HL-60/S4 treated with phorbol 12-myristate 13-acetate at 8.2 ng/mL for 4 days and 3 days (cell line): ENCODE results near the gene AXIN1.
"Not testable (repeated sequence)": the region's sequence is repeated elsewhere in the genome, so short reads cannot be mapped to it uniquely, and the experiment has no call there.

Experiments used
- in situ Hi-C: fragments of 300-500 bp; cut with MboI; formaldehyde crosslinking; loops from 2 replicates; pipeline ENCODE4 v1.15.0; 2022; ENCODE audit warnings: low sequenced_read_pairs

AXIN1 gene

GRCh38 chr16:270381-271255, 81.9 kb downstream of the AXIN1 start:
- in situ Hi-C loops = no loop called here

- in situ Hi-C loops = no loop called here
These were observed 83.3 kb downstream of the AXIN1 start for GRCh38 chr16:269061-269796.

- in situ Hi-C loops = no loop called here
These were observed 84.1 kb downstream of the AXIN1 start for GRCh38 chr16:268141-269053.

DNA sequence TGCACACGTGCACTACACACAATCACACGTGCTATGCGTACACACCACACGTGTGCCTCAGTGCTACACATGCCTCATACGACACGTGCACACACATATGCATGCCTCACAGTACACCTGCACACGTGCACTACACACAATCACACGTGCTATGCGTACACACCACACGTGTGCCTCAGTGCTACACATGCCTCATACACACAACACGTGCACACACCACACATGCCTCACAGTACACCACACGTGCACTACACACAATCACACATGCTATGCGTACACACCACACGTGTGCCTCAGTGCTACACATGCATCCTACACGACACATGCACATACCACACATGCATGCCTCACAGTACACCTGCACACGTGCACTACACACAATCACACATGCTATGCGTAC, 85.0 kb downstream of the AXIN1 start:
- in situ Hi-C loops = not testable (repeated sequence)

GRCh38 chr16:266258-267164, 86.0 kb downstream of the AXIN1 start:
- in situ Hi-C loops = no loop called here

DNA sequence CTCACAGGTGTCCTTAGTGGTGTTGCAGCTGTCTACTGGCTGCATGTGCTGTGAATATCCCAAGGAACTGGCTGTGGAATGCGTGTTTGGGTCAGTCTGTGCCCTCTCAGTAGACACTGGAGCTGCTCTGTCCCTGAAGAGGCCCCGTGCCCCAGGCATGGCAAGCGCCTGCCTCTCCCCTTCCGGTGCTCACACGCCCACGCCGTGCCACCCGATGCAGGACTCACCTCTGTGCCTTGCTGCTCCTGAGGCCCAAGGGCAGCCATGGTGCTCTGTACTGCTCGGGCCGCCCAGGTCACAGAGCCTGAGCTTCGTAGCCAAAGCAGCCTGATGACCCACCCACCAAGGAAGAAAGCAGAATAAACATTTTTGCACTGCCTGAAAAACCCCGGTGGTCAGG, 86.8 kb downstream of the AXIN1 start:
- in situ Hi-C loops = no loop called here

- in situ Hi-C loops = no loop called here
These were observed 87.5 kb downstream of the AXIN1 start for GRCh38 chr16:265002-265529.

DNA sequence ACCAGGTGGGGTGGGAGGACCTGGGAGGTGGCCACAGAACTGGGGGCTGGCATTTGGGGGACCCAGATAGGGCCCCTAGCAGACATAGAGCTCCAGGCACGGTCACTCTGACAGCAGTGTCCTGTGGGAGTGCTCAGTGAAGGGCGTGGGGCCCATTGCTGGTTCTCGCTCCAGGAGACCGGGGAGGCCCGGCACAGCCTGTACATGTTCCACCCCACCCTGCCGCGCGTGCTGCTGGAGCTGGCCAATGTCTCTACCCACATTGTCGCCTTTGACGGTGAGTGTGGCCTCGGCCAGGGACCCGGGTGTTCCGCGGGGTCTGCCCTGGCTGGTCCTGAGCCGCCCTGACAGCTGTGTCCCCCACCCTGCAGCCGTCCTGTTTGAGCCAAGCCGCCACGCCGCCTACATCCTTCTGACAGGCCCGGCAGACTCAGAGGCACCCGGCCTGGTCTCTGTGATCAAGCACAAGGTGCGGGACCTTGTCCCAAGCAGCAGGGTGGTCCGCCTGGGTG, 88.0 kb downstream of the AXIN1 start:
- in situ Hi-C loops = no loop called here

GRCh38 chr16:263944-264343, 88.6 kb downstream of the AXIN1 start:
- in situ Hi-C loops = no loop called here

DNA sequence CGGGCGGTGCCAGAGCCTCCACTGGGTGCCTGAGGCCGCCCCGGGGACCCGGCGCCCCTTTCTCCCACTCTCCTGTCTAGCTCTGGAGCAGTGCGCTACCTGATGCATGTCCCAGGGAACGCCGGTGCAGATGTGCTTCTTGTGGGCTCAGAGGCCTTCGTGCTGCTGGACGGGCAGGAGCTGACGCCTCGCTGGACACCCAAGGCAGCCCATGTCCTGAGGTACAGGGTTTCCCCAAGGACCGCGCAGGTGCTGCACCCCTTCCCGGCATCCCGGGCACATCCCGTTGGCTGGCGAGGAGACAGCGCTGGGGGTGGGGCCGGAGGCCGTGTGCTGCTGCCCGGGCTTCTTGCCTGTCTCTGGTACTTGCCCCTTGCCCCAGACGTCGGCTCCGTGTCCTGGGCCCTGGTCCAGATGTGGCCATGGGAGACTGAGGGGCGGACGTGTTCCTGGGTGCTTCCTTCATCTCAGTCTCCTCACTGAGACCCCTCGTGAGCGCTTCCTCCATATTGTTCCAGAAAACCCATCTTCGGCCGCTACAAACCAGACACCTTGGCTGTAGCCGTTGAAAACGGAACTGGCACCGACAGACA, 89.2 kb downstream of the AXIN1 start:
- in situ Hi-C loops = no loop called here

GRCh38 chr16:262121-262745, 90.3 kb downstream of the AXIN1 start:
- in situ Hi-C loops = no loop called here

- in situ Hi-C loops = no loop called here
These were observed 91.4 kb downstream of the AXIN1 start for GRCh38 chr16:261031-261691.

DNA sequence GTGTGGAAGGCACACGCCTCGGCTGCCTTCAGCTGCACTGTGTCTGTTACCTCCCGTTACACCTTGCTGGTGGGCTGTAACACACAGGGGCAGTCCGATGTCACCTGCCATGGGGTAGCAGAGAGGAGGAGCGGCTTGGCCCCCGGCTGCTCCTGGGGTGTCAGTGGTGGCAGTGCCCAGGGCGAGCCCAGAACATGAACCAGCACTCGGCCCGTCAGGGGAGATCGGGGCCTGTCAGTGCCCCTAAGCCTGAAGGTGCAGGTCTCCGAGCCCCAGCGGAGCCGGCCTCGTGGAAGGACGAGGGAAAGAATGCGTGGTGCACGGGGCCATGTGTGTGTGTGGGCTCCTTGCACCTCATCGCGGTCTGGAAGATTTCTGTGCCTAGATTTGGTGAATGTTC, 92.2 kb downstream of the AXIN1 start:
- in situ Hi-C loops = no loop called here

- in situ Hi-C loops = no loop called here
These were observed 92.7 kb downstream of the AXIN1 start for GRCh38 chr16:259814-260253.

- in situ Hi-C loops = no loop called here
These were observed 93.3 kb downstream of the AXIN1 start for GRCh38 chr16:259226-259625.

- in situ Hi-C loops = not testable (repeated sequence)
These were observed 94.4 kb downstream of the AXIN1 start for GRCh38 chr16:258091-258490.

- in situ Hi-C loops = no loop called here
These were observed 97.3 kb downstream of the AXIN1 start for GRCh38 chr16:255183-255582.

GRCh38 chr16:254461-254860, 98.1 kb downstream of the AXIN1 start:
- in situ Hi-C loops = no loop called here
